Progenitor cell of endocrine pancreas (in vitro differentiated cells): ENCODE data around the gene SYAP1. TPM values are rescaled to one million over a fixed set of nuclear protein-coding genes. Genes with fewer than 3 reads are reported as not detected.

Experiments used
- DNase-seq: peaks from one replicate; pipeline ENCODE4 v3.0.0; 2021; ENCODE audit warnings: low spot score; ENCODE audit not compliant: unreplicated experiment
- H3K27ac Mint-ChIP-seq: 2 replicates; pipeline ENCODE4 v1.8.0; 2021; ENCODE audit warnings: mild to moderate bottlenecking, moderate library complexity, mixed read lengths
- H3K27me3 Mint-ChIP-seq: 2 replicates; pipeline ENCODE4 v1.8.0; 2021; ENCODE audit warnings: mixed read lengths
- H3K36me3 Mint-ChIP-seq: 2 replicates; pipeline ENCODE4 v1.8.0; 2022; ENCODE audit warnings: mixed read lengths; ENCODE audit not compliant: insufficient read depth
- H3K4me1 Mint-ChIP-seq: 2 replicates; pipeline ENCODE4 v1.8.0; 2021; ENCODE audit warnings: low read depth, mixed read lengths
- H3K4me3 Mint-ChIP-seq: 2 replicates; pipeline ENCODE4 v1.8.0; 2021; ENCODE audit warnings: low read depth, mild to moderate bottlenecking, moderate library complexity, mixed read lengths
- H3K9me3 Mint-ChIP-seq: 2 replicates; pipeline ENCODE4 v1.8.0; 2021; ENCODE audit warnings: low read depth, mixed read lengths
- CTCF ChIP-seq: fragments of 200-600 bp; sonication (generic); IDR thresholded peaks from one replicate; pipeline ENCODE4 v1.5.0; 2021; ENCODE audit warnings: antibody characterized with exemption, mild to moderate bottlenecking; ENCODE audit not compliant: unreplicated experiment
- total RNA-seq: library from RNA; stranded (reverse); gene quantifications from 2 replicates; pipeline ENCODE4 v1.2.1, GENCODE V29; 2021

Gene SYAP1
- total RNA-seq, 1 donor from 2014 or later, result 59.0 TPM

- DNase-seq, result no peak
- H3K27ac Mint-ChIP-seq, result peak overlapping the region; percentile 39
- H3K36me3 Mint-ChIP-seq, result peaks cover 5% of the 10 kb centered on the region
- H3K4me1 Mint-ChIP-seq, result peaks cover 15% of the 10 kb centered on the region
- no peaks in the 10 kb centered on the region for H3K27me3 Mint-ChIP-seq
- H3K4me3 Mint-ChIP-seq, result no peak overlapping the region
- TF ChIP-seq CTCF, result peak; percentile 47
- no peaks in the 10 kb centered on the region for H3K9me3 Mint-ChIP-seq
Observed at GRCh38 chrX:16807548-16807947, 88.1 kb downstream of the SYAP1 start.

GRCh38 chrX:16807976-16808542 is 88.6 kb downstream of the SYAP1 start:
- peaks cover 8% of the 10 kb centered on the region for H3K36me3 Mint-ChIP-seq
- no peak for DNase-seq
- TF ChIP-seq CTCF, result no peak
- no peak overlapping the region for H3K4me3 Mint-ChIP-seq
- H3K9me3 Mint-ChIP-seq, result peaks cover 2% of the 10 kb centered on the region
- H3K27me3 Mint-ChIP-seq, result no peaks in the 10 kb centered on the region
- peaks cover 15% of the 10 kb centered on the region for H3K4me1 Mint-ChIP-seq
- H3K27ac Mint-ChIP-seq, result peak overlapping the region; percentile 39

GRCh38 chrX:16814597-16814996 is 95.2 kb downstream of the SYAP1 start:
- H3K27me3 Mint-ChIP-seq, result no peaks in the 10 kb centered on the region
- no peaks in the 10 kb centered on the region for H3K4me1 Mint-ChIP-seq
- peaks cover 2% of the 10 kb centered on the region for H3K9me3 Mint-ChIP-seq
- H3K36me3 Mint-ChIP-seq, result peaks cover 13% of the 10 kb centered on the region
- DNase-seq, result no peak
- no peak overlapping the region for H3K4me3 Mint-ChIP-seq
- no peak for TF ChIP-seq CTCF
- H3K27ac Mint-ChIP-seq, result no peak overlapping the region

Other genes with a start within 250 kb of the SYAP1 start
- not detected in 2 replicates for gene S100G, start 69.5 kb upstream of the SYAP1 start, total RNA-seq
- gene CTPS2, start 6.9 kb upstream of the SYAP1 start, total RNA-seq, result 110 and 111 TPM in 2 replicates
- 25.4 and 25.8 TPM in 2 replicates for gene TXLNG, start 66.9 kb downstream of the SYAP1 start, total RNA-seq
- 234 and 235 TPM in 2 replicates for gene RBBP7, start 150.8 kb downstream of the SYAP1 start, total RNA-seq
- 2.6 and 4.3 TPM in 2 replicates for gene REPS2, start 227.0 kb downstream of the SYAP1 start, total RNA-seq